ENCODE data around the gene HK1.

The HK1 gene

GRCh38 chr10:69409968-69410367 is 131.7 kb downstream of the HK1 start:
- no peak for TF ChIP-seq ZNF792 (tag by site-specific recombination; IDR thresholded peaks at IDR 0.05)
- TF ChIP-seq ZNF610 (tag by site-specific recombination; IDR thresholded peaks at IDR 0.05; ENCODE audit: borderline replicate concordance) = no peak
- TF ChIP-seq RBAK (tag by site-specific recombination; IDR thresholded peaks at IDR 0.05) = no peak
- TF ChIP-seq ZBTB26 (tag by site-specific recombination; optimal IDR thresholded peaks at IDR 0.05) = no peak
- TF ChIP-seq ATF2 (tag by site-specific recombination; IDR thresholded peaks at IDR 0.05; ENCODE audit: low read depth) = no peak
- TF ChIP-seq ZNF660 (tag by site-specific recombination; IDR thresholded peaks at IDR 0.05) = no peak
- TF ChIP-seq ZNF133 (tag by site-specific recombination; IDR thresholded peaks at IDR 0.05) = no peak
- TF ChIP-seq PRDM1 (tag by site-specific recombination; IDR thresholded peaks at IDR 0.05) = no peak
- Histone ChIP-seq H3K4me1 (ENCODE audit: control insufficient read depth, insufficient read depth, low read length) (no peaks in the 10 kb centered on the region; the same call in 1 of the 2 replicates), H3K27ac (ENCODE audit: extremely low read depth, low read depth, low read length) (no peak overlapping the region), H3K36me3 (ENCODE audit: control insufficient read depth in 2 of 2, insufficient read depth in 1 of 2, low read length in 2 of 2) (no peaks in the 10 kb centered on the region), H3K9me3 (ENCODE audit: control insufficient read depth, insufficient read depth, low read depth, low read length) (no peaks in the 10 kb centered on the region), H3K4me3 (ENCODE audit: low read depth, low read length) (no peak overlapping the region)
- ChIA-PET POLR2A (no interaction called here), CTCF (interaction anchor here (1.0 to 2.1 kb wide), 2 partner anchors 40 to 98 kb away, joined by 4 to 9 read pairs; no protein-coding TSS in a partner anchor)

GRCh38 chr10:69410487-69410886 is 132.2 kb downstream of the HK1 start:
- ChIA-PET CTCF (interaction anchor here (0.8 to 2.1 kb wide), 4 partner anchors 17 to 174 kb away, joined by 3 to 9 read pairs (median 4); no protein-coding TSS in a partner anchor), POLR2A (no interaction called here)
- TF ChIP-seq ZNF473 (tag by site-specific recombination; IDR thresholded peaks at IDR 0.05) (no peak), ZNF792 (tag by site-specific recombination; IDR thresholded peaks at IDR 0.05) (no peak), ZSCAN30 (tag by site-specific recombination; IDR thresholded peaks at IDR 0.05) (no peak), ZNF544 (tag by site-specific recombination; IDR thresholded peaks at IDR 0.05) (no peak), ZNF266 (tag by site-specific recombination; IDR thresholded peaks at IDR 0.05; ENCODE audit: low read depth) (no peak), ZNF561 (tag by site-specific recombination; IDR thresholded peaks at IDR 0.05; ENCODE audit: borderline replicate concordance) (no peak), REST (tag by site-specific recombination; IDR thresholded peaks at IDR 0.05) (no peak), ZNF585B (tag by site-specific recombination; IDR thresholded peaks at IDR 0.05) (no peak), KLF10 (tag by site-specific recombination; IDR thresholded peaks at IDR 0.05) (no peak), ZNF645 (tag by site-specific recombination; IDR thresholded peaks at IDR 0.05) (no peak)
- Histone ChIP-seq H3K27ac (ENCODE audit: extremely low read depth, low read depth, low read length) (no peak overlapping the region), H3K4me3 (ENCODE audit: low read depth, low read length) (no peak overlapping the region), H3K36me3 (ENCODE audit: control insufficient read depth in 2 of 2, insufficient read depth in 1 of 2, low read length in 2 of 2) (no peaks in the 10 kb centered on the region), H3K4me1 (ENCODE audit: control insufficient read depth, insufficient read depth, low read length) (no peaks in the 10 kb centered on the region; the same call in 1 of the 2 replicates), H3K9me3 (ENCODE audit: control insufficient read depth, insufficient read depth, low read depth, low read length) (no peaks in the 10 kb centered on the region)

Measured in HEK293 (cell line).